Femur (tissue), 1 donor: Measurements from ENCODE around the gene HAGH.
"Not testable (repeated sequence)": the region's sequence is repeated elsewhere in the genome, so short reads cannot be mapped to it uniquely, and the experiment has no call there.

Experiments
- DNase-seq: peaks from one replicate; pipeline ENCODE4 v3.0.0-alpha.2; 2017

The HAGH gene

DNA sequence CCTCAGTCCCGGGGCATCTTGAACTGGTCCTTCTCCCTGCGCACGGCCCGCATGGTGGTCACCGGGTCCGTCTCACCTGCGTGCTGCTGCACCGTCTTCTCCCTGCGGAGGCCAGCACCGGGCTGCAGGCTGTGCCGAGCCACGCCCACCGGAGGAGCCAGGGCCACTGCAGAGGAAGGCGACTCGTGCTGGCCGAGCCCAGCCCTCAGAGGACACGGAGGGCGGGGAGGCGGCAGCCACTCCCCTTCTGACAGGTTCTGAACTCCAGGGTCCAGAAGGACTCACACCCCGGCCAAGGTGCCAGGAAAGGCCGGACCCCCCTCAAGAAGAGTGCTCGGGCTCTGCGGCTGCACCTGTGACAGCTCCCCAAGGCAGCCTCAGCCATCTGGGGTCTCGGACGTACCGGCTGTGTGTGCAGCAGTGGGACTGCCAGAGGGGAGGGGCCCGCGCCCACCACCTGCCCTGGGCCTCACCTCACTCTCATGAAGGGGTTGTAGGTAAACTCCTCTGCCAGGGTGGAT is 17.3 kb downstream of the HAGH start:
- DNase-seq = no peak

GRCh38 chr16:1808691-1809090 is 17.9 kb downstream of the HAGH start:
- DNase-seq = no peak

DNA sequence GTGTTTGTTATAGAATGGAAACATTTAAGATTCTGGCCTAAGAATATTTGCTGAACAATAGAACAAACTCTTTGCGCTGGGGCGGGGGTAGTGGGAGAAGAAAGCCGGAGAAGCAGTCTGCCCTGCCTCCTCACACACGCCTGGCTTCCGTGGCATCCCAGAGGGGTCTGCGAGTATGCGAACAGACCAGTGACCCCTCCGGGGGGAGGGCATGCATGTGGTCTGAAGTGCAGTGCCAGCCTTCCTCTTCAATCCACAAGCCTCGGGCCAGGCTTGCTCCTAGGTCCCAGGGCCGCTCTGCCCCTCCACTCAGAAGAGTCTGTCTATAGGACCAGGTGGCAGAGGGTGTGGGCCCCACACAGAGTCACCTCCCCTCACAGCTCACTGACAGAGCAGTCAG is 19.0 kb downstream of the HAGH start:
- no peak for DNase-seq

DNA sequence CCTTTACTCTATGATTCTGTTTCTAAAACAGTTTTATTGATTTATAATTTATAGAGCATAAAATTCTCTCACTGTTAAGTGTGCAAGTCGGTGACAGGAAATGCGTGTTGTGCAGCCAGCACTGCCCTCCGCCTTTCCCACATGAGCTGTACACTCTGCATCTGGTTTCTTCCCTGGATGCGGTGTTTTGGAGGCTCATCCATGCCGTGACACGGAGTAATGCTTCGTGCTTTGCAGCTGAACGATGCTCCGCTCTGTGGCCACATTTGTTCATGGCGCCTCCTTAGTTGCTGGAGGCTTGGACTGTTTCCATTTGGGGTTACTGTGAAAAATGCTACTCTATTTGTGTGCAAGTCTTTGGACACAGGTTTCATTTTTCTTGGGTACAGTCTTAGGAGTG is 25.9 kb downstream of the HAGH start:
- no peak for DNase-seq

DNA sequence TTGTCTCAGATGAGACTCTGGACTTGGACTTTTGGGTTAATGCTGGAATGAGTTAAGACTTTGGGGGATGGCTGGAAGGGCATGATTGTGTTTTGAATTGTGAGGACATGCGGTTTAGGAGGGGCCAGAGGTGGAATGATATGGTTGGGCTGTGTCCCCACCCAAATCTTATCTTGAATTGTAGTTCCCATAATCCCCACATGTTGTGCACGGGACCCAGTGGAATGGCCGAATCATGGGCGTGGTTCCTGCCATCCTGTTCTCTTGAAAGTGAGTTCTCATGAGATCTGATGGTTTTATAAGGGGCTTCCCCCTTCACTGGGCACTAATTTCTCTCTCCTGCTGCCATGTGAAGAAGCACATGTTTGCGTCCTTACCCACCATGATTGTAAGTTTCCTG is 27.4 kb downstream of the HAGH start:
- DNase-seq = not testable (repeated sequence)

DNA sequence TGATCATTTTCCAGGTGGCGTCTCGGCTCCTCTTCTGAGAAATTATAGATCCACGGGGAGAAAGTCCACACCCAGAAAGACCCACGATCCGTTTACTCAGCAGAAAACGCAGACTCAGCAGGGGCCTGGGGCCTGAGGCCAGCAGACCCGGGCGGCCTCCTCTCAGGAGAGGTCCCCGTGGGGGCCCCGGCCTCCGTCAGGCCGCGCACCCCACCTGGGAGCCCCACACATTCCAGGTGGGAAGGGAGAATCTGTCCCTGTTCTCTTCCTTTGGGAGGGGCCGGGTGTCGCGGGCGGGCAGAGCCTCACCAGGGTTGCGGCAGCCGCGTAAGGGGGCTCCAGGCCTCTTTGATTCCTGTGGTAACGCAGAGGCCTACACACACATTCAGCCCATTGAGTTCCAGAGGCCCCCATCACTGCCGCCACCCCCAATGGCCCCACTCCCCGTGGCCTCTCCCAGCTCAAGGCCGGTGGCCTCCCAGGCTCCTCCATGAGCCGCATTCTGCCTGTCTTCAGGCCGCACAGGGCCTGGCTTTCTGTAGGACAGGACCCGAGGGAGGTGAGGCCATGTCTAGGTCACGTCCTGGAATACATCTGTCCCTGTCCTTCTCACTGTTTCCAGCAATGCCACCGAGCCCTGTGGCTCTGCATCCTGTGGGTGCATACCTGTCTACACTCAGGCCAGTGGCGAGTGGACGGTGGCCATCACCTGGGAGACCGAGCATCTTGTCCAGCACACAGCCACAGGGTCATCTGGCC is 31.5 kb downstream of the HAGH start:
- DNase-seq = no peak

DNA sequence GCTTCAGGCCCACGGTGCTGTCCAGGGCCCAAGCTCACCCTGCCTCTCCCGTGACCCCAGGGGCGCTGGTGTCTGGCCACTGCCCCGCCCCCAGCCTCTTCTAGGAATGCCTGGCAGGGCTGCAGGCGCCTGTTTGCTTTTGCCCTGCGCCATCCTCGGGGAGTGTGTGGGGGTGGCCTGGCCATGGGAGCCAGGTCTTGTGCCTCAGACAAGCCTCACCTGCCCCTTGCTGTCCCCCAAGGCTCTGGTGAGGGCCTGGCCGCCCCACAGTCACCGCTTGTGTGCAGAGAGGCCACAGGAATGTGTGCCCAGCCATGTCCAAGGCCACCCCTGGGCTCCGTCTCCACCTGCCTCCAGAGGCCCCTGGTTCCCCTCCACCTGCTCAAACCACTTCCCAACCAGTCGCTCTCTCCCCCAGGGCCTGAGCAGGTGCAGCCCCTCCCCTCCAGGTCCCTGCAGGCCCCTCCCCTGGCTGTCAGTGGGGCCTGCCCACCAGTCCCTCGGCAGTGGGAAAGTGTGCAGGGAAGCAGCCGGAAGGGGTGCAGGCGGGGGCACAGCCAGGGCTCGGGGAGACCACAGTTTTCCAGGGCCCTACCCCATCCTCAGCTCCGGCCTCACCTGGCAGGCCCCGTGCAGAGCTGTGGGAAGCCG is 32.3 kb downstream of the HAGH start:
- DNase-seq = no peak

- DNase-seq = no peak
These were observed 32.9 kb downstream of the HAGH start, which contains the start of gene IGFALS for GRCh38 chr16:1793578-1794220. Gene IGFALS (minus strand): TSS chr16:1793705. CDS start chr16:1793652, 53 bp downstream.

DNA sequence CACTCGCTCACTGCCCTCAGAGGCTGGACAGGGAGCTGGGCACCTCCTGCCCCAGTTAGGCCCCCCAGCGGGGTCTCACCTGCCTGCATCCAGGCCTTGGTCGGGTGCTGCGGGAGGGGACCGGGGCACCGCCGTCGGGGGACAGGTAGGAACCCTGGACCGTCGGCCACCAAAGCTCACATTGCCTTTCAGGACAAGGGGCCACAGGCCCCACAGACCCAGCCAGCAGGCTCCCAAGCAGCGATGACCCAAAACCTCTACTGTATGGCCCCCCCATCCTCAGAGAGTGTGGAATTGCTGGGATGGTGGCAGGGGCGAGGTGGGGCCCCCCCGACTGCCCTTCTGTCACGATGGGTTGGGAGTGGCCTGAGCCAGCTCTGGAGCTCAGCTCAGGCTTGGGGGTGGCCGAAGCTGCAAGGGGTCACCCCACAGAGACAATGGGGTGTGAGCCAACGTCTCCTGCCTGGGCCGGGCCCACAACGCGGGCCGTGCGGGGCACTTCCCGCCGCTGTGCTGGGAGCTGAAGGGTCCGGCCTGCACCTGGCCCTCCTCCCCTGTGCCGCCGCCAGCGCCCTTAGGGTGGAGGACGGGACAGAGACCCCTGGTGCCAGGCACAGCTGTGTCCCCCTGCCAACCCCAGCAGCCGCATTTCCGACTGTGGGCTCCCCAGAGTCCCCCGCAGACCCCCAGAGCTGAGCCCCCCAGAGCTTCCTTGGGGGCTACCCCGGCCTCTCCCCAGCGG is 33.6 kb downstream of the HAGH start:
- DNase-seq = no peak

GRCh38 chr16:1791943-1792812 is 34.4 kb downstream of the HAGH start:
- DNase-seq = no peak

GRCh38 chr16:1791256-1791942 is 35.2 kb downstream of the HAGH start:
- no peak for DNase-seq

GRCh38 chr16:1790611-1791255 is 35.9 kb downstream of the HAGH start:
- no peak for DNase-seq

DNA sequence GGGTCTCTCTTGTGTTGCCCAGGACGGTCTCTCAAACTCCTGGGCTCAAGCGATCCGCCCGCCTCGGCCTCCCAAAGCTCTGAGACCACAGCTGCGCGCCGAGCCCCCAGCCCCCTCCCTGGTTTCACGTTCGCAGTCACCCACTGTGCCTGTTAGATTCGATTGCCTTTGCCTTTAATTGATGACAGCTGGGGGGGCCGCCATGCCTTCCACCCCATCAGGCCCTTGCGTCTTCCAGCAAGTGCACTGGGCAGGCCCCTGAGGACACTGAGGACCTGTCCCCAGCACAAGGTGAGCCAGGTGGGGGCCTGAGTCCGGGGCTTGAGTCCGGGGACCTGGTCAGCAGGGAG is 36.4 kb downstream of the HAGH start:
- no peak for DNase-seq

DNA sequence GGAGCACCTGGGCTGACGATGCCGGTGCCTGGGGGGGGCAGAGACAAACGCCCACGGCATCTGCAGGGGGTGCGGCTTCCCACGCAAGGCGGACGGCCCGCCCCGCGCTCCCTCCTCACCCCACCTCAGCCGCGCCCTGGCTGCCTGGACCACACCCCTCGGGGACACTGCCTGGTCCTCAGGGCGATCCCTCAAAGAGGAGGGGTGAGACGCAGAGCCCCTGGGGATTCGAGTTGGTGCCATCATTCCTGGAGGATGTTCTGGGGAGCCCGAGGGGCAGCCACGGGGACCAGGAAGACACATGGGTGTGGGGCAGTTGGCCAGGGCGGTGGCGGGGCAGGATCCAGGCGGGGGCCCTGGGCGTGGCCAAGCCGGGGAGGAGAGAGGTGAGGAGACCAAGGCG is 37.0 kb downstream of the HAGH start:
- DNase-seq = peak; percentile 25

- DNase-seq = peak; percentile 35
These were observed 37.9 kb downstream of the HAGH start for GRCh38 chr16:1788708-1789100.

GRCh38 chr16:1788095-1788707 is 38.4 kb downstream of the HAGH start:
- DNase-seq = peak; percentile 16

DNA sequence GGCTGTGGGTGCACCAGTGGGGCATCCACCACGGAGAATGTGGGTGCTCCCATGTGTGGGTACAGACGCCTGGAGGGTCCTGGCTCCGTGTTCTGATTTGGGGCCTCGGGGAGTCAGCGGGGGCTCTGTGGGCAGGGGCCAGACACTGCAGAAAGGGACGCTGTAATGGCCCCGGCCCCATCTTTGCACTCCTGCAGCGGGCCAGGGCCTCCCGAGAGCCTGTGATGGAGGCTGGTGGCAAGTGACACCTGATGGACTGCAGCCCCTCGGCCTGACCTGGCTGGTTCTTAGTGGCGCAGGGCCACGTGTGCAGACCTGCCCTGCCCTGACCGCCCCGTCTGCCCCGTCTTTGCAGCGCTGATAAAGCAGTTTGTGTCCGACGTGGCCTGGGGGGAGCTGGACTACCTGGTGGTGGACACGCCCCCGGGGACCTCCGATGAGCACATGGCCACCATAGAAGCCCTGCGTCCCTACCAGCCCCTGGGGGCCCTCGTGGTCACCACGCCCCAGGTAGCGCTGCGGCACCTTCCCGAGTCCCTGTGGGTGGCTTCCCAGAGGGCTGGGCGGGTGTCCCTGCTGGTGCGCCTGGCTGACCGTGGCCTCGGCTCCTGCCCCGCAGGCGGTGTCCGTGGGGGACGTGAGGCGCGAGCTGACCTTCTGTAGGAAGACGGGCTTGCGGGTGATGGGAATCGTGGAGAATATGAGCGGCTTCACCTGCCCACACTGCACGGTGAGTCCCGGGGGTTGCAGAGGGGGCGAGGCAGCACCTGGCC is 39.1 kb downstream of the HAGH start:
- peak; percentile 18 for DNase-seq

DNA sequence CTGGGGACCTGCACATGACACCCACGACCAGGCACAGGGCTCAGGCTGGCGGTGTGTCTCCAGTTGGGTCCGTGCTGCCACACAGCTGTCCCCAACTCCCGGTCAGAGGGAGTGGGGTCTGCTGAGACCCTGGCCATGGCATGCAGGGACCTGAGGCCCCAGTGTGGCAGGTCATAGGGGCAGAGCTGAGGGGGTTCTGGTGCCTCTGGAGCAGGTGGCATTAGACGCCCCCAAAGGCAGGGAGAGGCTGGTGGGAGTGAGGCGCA is 39.6 kb downstream of the HAGH start:
- no peak for DNase-seq

GRCh38 chr16:1786242-1787055 is 40.2 kb downstream of the HAGH start:
- DNase-seq = peak; percentile 17
